DMS53 (cell line): ENCODE measurements around the gene FILIP1.

Experiments used
- DNase-seq: peaks from one replicate; lab custom pipeline; 2025; lab: John Stamatoyannopoulos, UW

FILIP1 gene

DNA sequence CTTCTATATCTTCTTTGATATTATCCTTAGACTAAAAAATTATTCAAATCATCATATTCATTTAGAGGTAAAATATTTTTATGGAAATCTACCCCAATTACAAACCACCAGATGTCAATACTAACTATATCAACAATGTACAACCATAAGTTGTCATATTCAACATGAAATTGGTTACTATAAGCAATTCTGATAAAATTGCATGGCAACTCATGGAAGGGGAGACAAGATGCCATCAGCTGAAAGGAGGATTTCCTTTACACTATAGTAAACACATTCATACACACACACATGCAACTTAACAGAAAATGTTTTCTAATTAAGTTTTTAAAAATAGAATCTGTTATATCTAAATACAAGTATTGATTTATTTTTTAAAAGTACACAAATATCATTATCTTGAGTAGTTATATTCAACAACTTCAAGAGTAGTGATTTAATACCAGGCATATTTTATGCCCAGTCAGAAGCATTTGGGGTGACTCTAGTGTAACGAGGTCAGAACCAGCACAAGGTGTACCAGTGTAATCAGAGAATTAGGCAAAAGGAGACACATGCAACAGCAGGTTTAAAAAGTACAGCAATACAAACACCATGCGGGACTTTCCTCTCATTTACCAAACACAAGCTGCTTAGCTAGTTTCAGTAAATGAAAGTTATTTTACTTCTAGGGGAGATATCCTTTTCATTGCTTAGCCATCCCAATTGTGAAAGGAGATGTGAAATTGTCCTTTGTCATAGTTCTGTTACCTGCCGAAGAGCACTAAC, 1.0 kb downstream of the FILIP1 start:
- DNase-seq = no peak

- no peak for DNase-seq
These were observed 2.3 kb downstream of the FILIP1 start for GRCh38 chr6:75491291-75491690.

DNA sequence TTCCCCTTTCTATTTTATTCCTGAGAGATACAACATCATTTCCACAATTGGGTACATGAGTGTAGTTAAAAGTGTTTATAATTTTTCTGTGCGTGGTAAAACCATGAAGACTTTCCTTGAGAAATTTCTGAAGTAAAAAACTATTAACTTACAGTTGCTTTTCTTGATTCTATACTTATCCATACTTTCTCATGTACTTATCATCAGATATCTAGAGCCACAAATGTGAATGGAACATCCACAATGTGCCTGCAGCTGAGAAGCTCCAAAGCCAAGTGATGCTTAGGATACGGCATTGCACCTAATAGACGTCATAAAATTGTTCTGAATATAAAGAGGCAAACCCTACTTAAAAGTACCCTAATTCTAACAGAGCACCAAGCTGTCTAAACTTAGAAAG, 2.9 kb downstream of the FILIP1 start:
- no peak for DNase-seq

- DNase-seq = no peak
These were observed 4.6 kb downstream of the FILIP1 start for GRCh38 chr6:75489025-75489424.

- DNase-seq = no peak
These were observed 5.6 kb downstream of the FILIP1 start for GRCh38 chr6:75488033-75488432.

- DNase-seq = peak; percentile 31
These were observed 6.6 kb downstream of the FILIP1 start for GRCh38 chr6:75486850-75487518.

DNA sequence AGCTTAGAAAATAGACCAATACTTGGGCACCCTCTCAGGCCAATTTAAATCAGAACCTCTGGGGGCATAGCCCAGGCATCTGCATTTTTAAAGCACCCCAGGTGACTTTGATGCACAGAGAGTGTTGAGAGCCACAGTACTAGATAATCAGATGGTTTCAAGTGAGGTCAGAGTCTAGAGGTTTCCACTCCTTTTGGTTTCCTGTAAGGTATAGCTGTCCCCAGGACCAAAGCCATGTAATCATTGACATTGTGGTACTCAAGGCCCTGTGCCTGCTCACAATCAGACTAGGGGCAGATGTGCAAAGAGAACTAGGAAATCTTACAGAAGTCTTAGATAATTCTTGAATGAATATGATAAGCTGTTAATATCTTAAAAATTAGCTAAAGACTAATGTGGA, 9.1 kb downstream of the FILIP1 start:
- DNase-seq = no peak

DNA sequence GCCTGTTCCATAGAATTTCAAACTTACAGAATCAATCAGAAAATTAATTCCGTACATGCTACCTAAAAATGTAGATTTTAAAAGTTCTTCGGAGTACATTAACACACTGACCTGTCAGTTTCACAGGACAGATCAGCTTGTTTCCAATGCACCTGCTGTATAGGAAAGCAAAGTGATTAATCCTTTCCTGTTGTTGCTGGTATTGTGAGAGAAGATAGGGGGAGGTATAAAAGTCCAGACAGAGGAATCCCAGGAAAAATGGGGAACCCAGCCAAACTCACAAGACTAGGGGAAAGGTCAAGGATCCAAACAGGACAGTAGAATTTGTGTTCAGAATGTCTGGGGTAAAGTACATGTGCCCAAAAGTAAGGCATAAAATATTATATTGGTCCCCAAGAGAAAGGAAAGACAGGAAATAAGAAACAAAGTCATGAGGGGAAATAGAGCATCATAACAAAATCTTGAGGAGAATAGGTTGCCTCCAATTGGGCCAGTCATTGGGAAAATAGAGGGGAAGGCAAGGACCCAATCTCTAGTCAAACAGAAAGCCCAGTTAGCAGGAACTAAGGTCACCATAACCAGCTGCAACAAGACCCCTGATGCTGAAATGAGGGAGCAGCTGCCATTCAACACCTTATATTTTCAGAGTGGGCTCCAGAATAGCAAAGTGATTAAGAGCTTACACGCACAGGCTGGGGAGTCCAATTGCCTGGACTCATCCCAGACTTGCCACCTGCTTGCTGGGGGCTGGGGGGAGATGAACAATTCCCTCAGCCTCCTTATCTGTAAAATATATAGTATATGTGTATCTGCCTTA, 10.3 kb downstream of the FILIP1 start:
- DNase-seq = no peak

- DNase-seq = no peak
These were observed 11.5 kb downstream of the FILIP1 start for GRCh38 chr6:75481936-75482593.

GRCh38 chr6:75481394-75481793, 12.2 kb downstream of the FILIP1 start:
- DNase-seq = no peak

GRCh38 chr6:75480425-75480824, 13.2 kb downstream of the FILIP1 start:
- DNase-seq = no peak

DNA sequence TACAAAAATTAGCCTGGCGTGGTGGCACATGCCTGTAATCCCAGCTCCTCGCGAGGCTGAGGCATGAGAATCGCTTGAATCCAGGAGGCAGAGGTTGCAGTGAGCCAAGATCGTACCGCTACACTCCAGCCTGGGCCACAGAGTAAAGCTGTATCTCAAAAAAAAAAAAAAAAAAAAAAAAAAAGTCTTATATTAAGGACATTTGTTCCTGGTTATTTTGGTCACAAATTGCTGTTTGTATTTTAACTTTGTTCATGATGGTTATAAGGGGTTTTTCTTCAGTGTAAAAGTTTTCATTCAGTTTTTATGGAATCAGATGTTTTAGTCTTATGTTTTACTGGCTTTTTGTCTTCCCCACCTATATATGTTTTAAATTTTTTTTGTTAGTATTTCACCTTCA, 13.9 kb downstream of the FILIP1 start:
- DNase-seq = no peak

GRCh38 chr6:75478929-75479328, 14.7 kb downstream of the FILIP1 start:
- DNase-seq = no peak

DNA sequence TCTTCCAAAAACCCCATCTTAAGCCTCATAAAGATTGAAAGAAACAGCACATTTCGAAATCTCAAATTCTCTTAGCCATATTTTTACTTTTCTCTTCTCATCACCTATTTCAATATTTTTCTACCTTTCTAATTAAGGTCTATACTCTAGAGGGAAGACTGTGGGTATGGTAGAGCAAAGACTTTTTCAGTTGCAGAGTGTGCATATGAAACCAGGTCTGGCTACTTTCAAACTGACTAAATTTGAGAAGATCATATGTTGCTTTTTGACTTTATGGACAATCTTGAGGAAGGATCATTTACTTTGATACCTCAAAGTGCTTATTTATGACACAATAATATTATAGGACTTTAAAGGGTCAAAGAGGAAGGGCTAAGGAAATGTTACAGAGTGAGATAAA, 20.7 kb downstream of the FILIP1 start:
- no peak for DNase-seq

GRCh38 chr6:75467966-75468365, 25.6 kb downstream of the FILIP1 start:
- no peak for DNase-seq

GRCh38 chr6:75467284-75467683, 26.3 kb downstream of the FILIP1 start:
- DNase-seq = no peak

GRCh38 chr6:75466636-75467035, 27.0 kb downstream of the FILIP1 start:
- DNase-seq = no peak

- DNase-seq = no peak
These were observed 29.7 kb downstream of the FILIP1 start for GRCh38 chr6:75463908-75464307.

- no peak for DNase-seq
These were observed 30.5 kb downstream of the FILIP1 start for GRCh38 chr6:75463061-75463460.

GRCh38 chr6:75460681-75461080, 32.9 kb downstream of the FILIP1 start:
- DNase-seq = no peak

GRCh38 chr6:75458895-75459294, 34.7 kb downstream of the FILIP1 start:
- DNase-seq = no peak

- no peak for DNase-seq
These were observed 42.7 kb downstream of the FILIP1 start for GRCh38 chr6:75450903-75451302.
